SK-N-SH (cell line): ENCODE data around the gene NCAPH2. TPM values are rescaled to one million over a fixed set of nuclear protein-coding genes. Genes with fewer than 3 reads are reported as not detected.

Source experiments
- CTCF ChIA-PET: fragments of 300-600, 350-600 bp; formaldehyde crosslinking; extraction: SDS; loops from one replicate; lab custom pipeline; 2021; lab: Yijun Ruan, JAX
- POLR2A ChIA-PET: fragments of 350-600 bp; sonication (Branson Sonifier 250); formaldehyde crosslinking; extraction: SDS; loops from one replicate; lab custom pipeline; 2020; ENCODE audit warnings: antibody characterized with exemption, inconsistent platforms; lab: Yijun Ruan, JAX
- DNase-seq: peaks from one replicate; pipeline ENCODE4 v3.0.0; 2012
- H2AFZ ChIP-seq: fragments of 200-600 bp; sonication (generic); 2 replicates; pipeline ENCODE4 v1.8.1; 2016; ENCODE audit warnings: antibody characterized with exemption, mild to moderate bottlenecking, low read depth
- H3F3A ChIP-seq: fragments of 200-600 bp; sonication (generic); replicated peaks from 2 replicates; pipeline ENCODE3; 2016; ENCODE audit warnings: antibody characterized with exemption, mild to moderate bottlenecking; ENCODE audit not compliant: insufficient read depth
- H3K27ac ChIP-seq, 2 experiments: fragments of 200-500 bp in 1 of 2; fragments of 200-600 bp in 1 of 2; sonication (Bioruptor generic) in 1 of 2; sonication (generic), shearing (Covaris generic) in 1 of 2; 2 replicates each; pipeline versions ENCODE4 v1.5.1 to v1.6.1; 2014 to 2016; ENCODE audit warnings: low read depth in 2 of 2, inconsistent platforms in 1 of 2, low read length in 1 of 2, mild to moderate bottlenecking in 1 of 2, mixed read lengths in 1 of 2
- H3K27me3 ChIP-seq: fragments of 200-600 bp; sonication (generic), shearing (Covaris generic); 2 replicates; pipeline ENCODE4 v1.6.1; 2016; ENCODE audit warnings: mixed run types; ENCODE audit not compliant: insufficient read depth
- H3K36me3 ChIP-seq, 2 experiments: fragments of 200-500 bp in 1 of 2; fragments of 200-600 bp in 1 of 2; sonication (Bioruptor generic) in 1 of 2; sonication (generic) in 1 of 2; replicated peaks in 1 of 2; 2 replicates each; pipeline versions ENCODE3 to v1.5.1; 2014 to 2016; ENCODE audit warnings: low read length in 1 of 2, mild to moderate bottlenecking in 1 of 2; ENCODE audit not compliant: insufficient read depth in 2 of 2, control insufficient read depth in 1 of 2
- H3K4me1 ChIP-seq, 2 experiments: fragments of 200-500 bp in 1 of 2; fragments of 200-600 bp in 1 of 2; sonication (Bioruptor generic) in 1 of 2; sonication (generic), shearing (Covaris generic) in 1 of 2; 2 replicates each; pipeline versions ENCODE4 v1.5.1 to v1.6.1; 2014 to 2016; ENCODE audit warnings: low read depth in 1 of 2, low read length in 1 of 2, mixed run types in 1 of 2; ENCODE audit not compliant: insufficient read depth in 2 of 2, control insufficient read depth in 1 of 2
- H3K4me2 ChIP-seq: fragments of 200-600 bp; sonication (generic), shearing (Covaris generic); 2 replicates; pipeline ENCODE4 v1.6.1; 2017; ENCODE audit warnings: mixed run types
- H3K4me3 ChIP-seq, 2 experiments: fragments of 200-500 bp in 1 of 2; fragments of 200-600 bp in 1 of 2; sonication (Bioruptor generic) in 1 of 2; sonication (generic), shearing (Covaris generic) in 1 of 2; 2 replicates each; pipeline versions ENCODE4 v1.5.1 to v1.8.1; 2014 to 2016; ENCODE audit warnings: low read depth in 2 of 2, inconsistent platforms in 1 of 2, low read length in 1 of 2, mild to moderate bottlenecking in 1 of 2, mixed read lengths in 1 of 2, moderate library complexity in 1 of 2
- H3K79me2 ChIP-seq: fragments of 200-600 bp; sonication (generic); 2 replicates; pipeline ENCODE4 v1.8.1; 2017; ENCODE audit warnings: mild to moderate bottlenecking; ENCODE audit not compliant: insufficient read depth
- H3K9ac ChIP-seq: fragments of 200-600 bp; sonication (generic); 2 replicates; pipeline ENCODE4 v1.6.1; 2017; ENCODE audit warnings: mixed run types
- H3K9me2 ChIP-seq: fragments of 200-600 bp; sonication (generic); 2 replicates; pipeline ENCODE4 v1.6.1; 2017; ENCODE audit warnings: mixed run types
- H3K9me3 ChIP-seq: fragments of 200-600 bp; sonication (generic); 2 replicates; pipeline ENCODE4 v1.6.1; 2017; ENCODE audit warnings: mixed run types, mild to moderate bottlenecking, moderate library complexity
- H4K20me1 ChIP-seq: fragments of 200-600 bp; sonication (generic); 2 replicates; pipeline ENCODE4 v1.6.1; 2017; ENCODE audit warnings: mild to moderate bottlenecking, mixed run types; ENCODE audit not compliant: insufficient read depth
- CHD2 ChIP-seq: fragments of 150-350 bp; IDR thresholded peaks from 2 replicates; pipeline ENCODE4 v1.6.1; 2018; ENCODE audit warnings: low read length; ENCODE audit not compliant: partially characterized antibody
- EZH2phosphoT487 ChIP-seq: fragments of 200-600 bp; sonication (generic); IDR thresholded peaks from 2 replicates; pipeline ENCODE4 v1.6.1; 2017; ENCODE audit warnings: low read depth, mixed run types, mild to moderate bottlenecking, antibody characterized with exemption, moderate library complexity, borderline replicate concordance
- FOSL2 ChIP-seq: IDR thresholded peaks from 2 replicates; pipeline ENCODE4 v1.4.0; 2012; ENCODE audit warnings: low read depth, mild to moderate bottlenecking, moderate library complexity, borderline replicate concordance
- FOXJ3 ChIP-seq: sonication (generic); formaldehyde crosslinking; IDR thresholded peaks from 2 replicates; pipeline ENCODE4 v1.5.1; 2020; ENCODE audit warnings: mild to moderate bottlenecking, missing genetic modification reagents
- MAX ChIP-seq: IDR thresholded peaks from 2 replicates; pipeline ENCODE4 v1.4.0; 2012; ENCODE audit warnings: low read depth
- MXI1 ChIP-seq: IDR thresholded peaks from 2 replicates; pipeline ENCODE4 v1.6.1; 2012; ENCODE audit warnings: mild to moderate bottlenecking, low read depth, low read length, improper control_type of control experiment
- NFIC ChIP-seq: IDR thresholded peaks from 2 replicates; pipeline ENCODE4 v1.4.0; 2012; ENCODE audit warnings: borderline replicate concordance
- NRF1 ChIP-seq: IDR thresholded peaks from 2 replicates; pipeline ENCODE4 v1.6.1; 2012; ENCODE audit warnings: low read depth, mild to moderate bottlenecking, low read length
- POLR2AphosphoS5 ChIP-seq: IDR thresholded peaks from 2 replicates; pipeline ENCODE4 v1.6.1; 2012; ENCODE audit warnings: low read depth, low read length
- REST ChIP-seq: IDR thresholded peaks from 2 replicates; pipeline ENCODE4 v1.6.1; 2012; ENCODE audit warnings: mild to moderate bottlenecking, low read depth, low read length, moderate library complexity
- RFX5 ChIP-seq: IDR thresholded peaks from 2 replicates; pipeline ENCODE4 v1.6.1; 2012; ENCODE audit warnings: mild to moderate bottlenecking, improper control_type of control experiment, low read length
- RXRA ChIP-seq: IDR thresholded peaks from 2 replicates; pipeline ENCODE4 v1.4.0; 2012; ENCODE audit warnings: low read depth, mild to moderate bottlenecking, borderline replicate concordance
- SMC3 ChIP-seq: IDR thresholded peaks from 2 replicates; pipeline ENCODE4 v1.6.1; 2012; ENCODE audit warnings: low read depth, low read length, improper control_type of control experiment
- USF1 ChIP-seq: IDR thresholded peaks from 2 replicates; pipeline ENCODE4 v1.4.0; 2012; ENCODE audit warnings: low read depth, borderline replicate concordance
- WGBS: methylation state at CpG from one replicate; pipeline ENCODE4 v1.1.6; 2017; ENCODE audit warnings: low lambda C conversion rate; 5-methylcytosine and 5-hydroxymethylcytosine counted together
- polyA plus RNA-seq, 3 experiments: library from polyadenylated mRNA; depleted of rRNA; stranded (reverse); fragments of >200 nt; gene quantifications; 2 replicates each; pipeline ENCODE4 v1.2.3, GENCODE V29; 2012

NCAPH2 gene
- polyA plus RNA-seq, 1 of the 3 experiments (the other 2 are of a cell fraction) = 22.4 TPM

- TF ChIP-seq REST (no peak), USF1 (no peak), MAX (no peak), NRF1 (no peak)
Measured at GRCh38 chr22:50521710-50522109, 13.7 kb downstream of the NCAPH2 start (continued).

- H4K20me1 ChIP-seq = peaks cover 8% of the 10 kb centered on the region; the same call in 1 of the 2 replicates
- no peak overlapping the region for H3K9ac ChIP-seq
- H3F3A ChIP-seq = peaks cover 8% of the 10 kb centered on the region
- H2AFZ ChIP-seq = no peak overlapping the region
- no peak overlapping the region for H3K4me2 ChIP-seq
- H3K36me3 ChIP-seq = peaks cover 7 to 50% of the 10 kb centered on the region in 2 experiments
- H3K27ac ChIP-seq = no peak overlapping the region
- H3K9me2 ChIP-seq = no peaks in the 10 kb centered on the region
- H3K4me3 ChIP-seq = no peak overlapping the region
- ChIA-PET CTCF (interaction anchor here (2.5 kb wide), 1 partner anchor 24 kb away, joined by 6 read pairs; no protein-coding TSS in a partner anchor), POLR2A (no interaction called here)
- no peaks in the 10 kb centered on the region for H3K9me3 ChIP-seq
- DNase-seq = no peak
- H3K79me2 ChIP-seq = peaks cover 18% of the 10 kb centered on the region
- WGBS = 91% methylated on average over 3 of the region's 15 CpGs
- peaks cover 7 to 22% of the 10 kb centered on the region in 2 experiments; a peak in 2 of 4 replicates for H3K4me1 ChIP-seq
- TF ChIP-seq POLR2AphosphoS5 (no peak), EZH2phosphoT487 (no peak), RFX5 (no peak), RXRA (no peak), FOSL2 (no peak), NRF1 (no peak), MAX (no peak), NFIC (no peak), MXI1 (no peak), SMC3 (no peak), FOXJ3 (CRISPR knock-in tag) (no peak), CHD2 (no peak)
- no peaks in the 10 kb centered on the region for H3K27me3 ChIP-seq
Measured at GRCh38 chr22:50522208-50522805, 14.3 kb downstream of the NCAPH2 start.
